ENCODE data around the gene SPIRE2. TPM values are rescaled to one million over a fixed set of nuclear protein-coding genes. Genes with fewer than 3 reads are reported as not detected.
"Not testable (repeated sequence)": the region's sequence is repeated elsewhere in the genome, so short reads cannot be mapped to it uniquely, and the experiment has no call there.

SPIRE2 gene
- polyA plus RNA-seq, 1 donor (not counting 4 experiments of a cell fraction or from before 2014, with no cell fraction given), result 1.1 TPM

- Histone ChIP-seq H3K27me3 (ENCODE audit: control insufficient read depth, extremely low read depth, insufficient read depth, low read length) (no peaks in the 10 kb centered on the region), H4K20me1 (ENCODE audit: control insufficient read depth, extremely low read depth, insufficient read depth, low read length) (no peaks in the 10 kb centered on the region), H2AFZ (ENCODE audit: control insufficient read depth, low read length) (no peak overlapping the region), H3K79me2 (ENCODE audit: control insufficient read depth, insufficient read depth, low read length) (no peaks in the 10 kb centered on the region), H3K9me3 (ENCODE audit: control insufficient read depth, low read depth, low read length) (no peaks in the 10 kb centered on the region), H3K9me1 (ENCODE audit: control insufficient read depth, extremely low read depth, insufficient read depth, low read length) (no peaks in the 10 kb centered on the region), H3K4me2 (ENCODE audit: control insufficient read depth, extremely low read depth, insufficient read depth, low read depth, low read length) (no peak overlapping the region), H3K4me3 (ENCODE audit: control insufficient read depth in 2 of 3, extremely low read depth in 1 of 3, insufficient read depth in 2 of 3, low read depth in 1 of 3, low read length in 3 of 3) (no peak overlapping the region), H3K9ac (ENCODE audit: control insufficient read depth, extremely low read depth, insufficient read depth, low read length) (no peak overlapping the region), H3K36me3 (ENCODE audit: control insufficient read depth in 2 of 2, extremely low read depth in 1 of 2, insufficient read depth in 2 of 2, low read length in 2 of 2) (no peaks in the 10 kb centered on the region), H3K27ac (ENCODE audit: control insufficient read depth, insufficient read depth, low read length) (no peak overlapping the region), H3K4me1 (ENCODE audit: control insufficient read depth, extremely low read depth, insufficient read depth, low read length) (peaks cover 5% of the 10 kb centered on the region)
- TF ChIP-seq CTCF (optimal IDR thresholded peaks at IDR 0.05 in 1 of 3, IDR thresholded peaks at IDR 0.05 in 1 of 3, conservative IDR thresholded peaks at IDR 0.05 in 1 of 3; ENCODE audit: extremely low read depth in 1 of 3, insufficient read depth in 2 of 3, low read length in 3 of 3), result no peak
- dilution Hi-C loops (cut with MboI; ENCODE audit: extremely low pct_ligation_motif_present, low sequenced_read_pairs), result no loop called here
- DNase-seq (ENCODE audit: low read depth, low spot score) (no peak), FAIRE-seq (no peak)
Measured at GRCh38 chr16:89823087-89823823, 5.0 kb upstream of the SPIRE2 start.

GRCh38 chr16:89823824-89824148 lies 4.5 kb upstream of the SPIRE2 start:
- H3K9me1 ChIP-seq (ENCODE audit: control insufficient read depth, extremely low read depth, insufficient read depth, low read length); H2AFZ ChIP-seq (ENCODE audit: control insufficient read depth, low read length); H4K20me1 ChIP-seq (ENCODE audit: control insufficient read depth, extremely low read depth, insufficient read depth, low read length); dilution Hi-C loops (cut with MboI; ENCODE audit: extremely low pct_ligation_motif_present, low sequenced_read_pairs); H3K27ac ChIP-seq (ENCODE audit: control insufficient read depth, insufficient read depth, low read length); FAIRE-seq; H3K27me3 ChIP-seq (ENCODE audit: control insufficient read depth, extremely low read depth, insufficient read depth, low read length); H3K9ac ChIP-seq (ENCODE audit: control insufficient read depth, extremely low read depth, insufficient read depth, low read length); H3K36me3 ChIP-seq (ENCODE audit: control insufficient read depth in 2 of 2, extremely low read depth in 1 of 2, insufficient read depth in 2 of 2, low read length in 2 of 2); H3K79me2 ChIP-seq (ENCODE audit: control insufficient read depth, insufficient read depth, low read length); H3K9me3 ChIP-seq (ENCODE audit: control insufficient read depth, low read depth, low read length); DNase-seq (ENCODE audit: low read depth, low spot score); H3K4me2 ChIP-seq (ENCODE audit: control insufficient read depth, extremely low read depth, insufficient read depth, low read depth, low read length); H3K4me1 ChIP-seq (ENCODE audit: control insufficient read depth, extremely low read depth, insufficient read depth, low read length); H3K4me3 ChIP-seq (ENCODE audit: control insufficient read depth in 2 of 3, extremely low read depth in 1 of 3, insufficient read depth in 2 of 3, low read depth in 1 of 3, low read length in 3 of 3): not testable (repeated sequence)
